Endothelial cell of umbilical vein (primary cell): Measurements from ENCODE around the gene ARFGAP3. TPM values are rescaled to one million over a fixed set of nuclear protein-coding genes. Genes with fewer than 3 reads are reported as not detected.

Experiments used
- BruUV-seq: library from RNA; stranded (reverse); fragments of 400-500 nt; replicated peaks from 2 replicates; lab custom pipeline; 2021; lab: Mats Ljungman, UMichigan
- CTCF ChIA-PET: fragments of 300-600, 350-600 bp; sonication (Branson Sonifier 250); formaldehyde crosslinking; loops from one replicate; lab custom pipeline; 2021; ENCODE audit warnings: antibody characterized with exemption, inconsistent platforms; lab: Charles Lee
- POLR2A ChIA-PET: fragments of 300-600, 350-600 bp; sonication (Branson Sonifier 250); formaldehyde crosslinking; loops from one replicate; lab custom pipeline; 2021; ENCODE audit warnings: antibody characterized with exemption, inconsistent platforms; lab: Charles Lee
- DNase-seq: peaks from one replicate; pipeline ENCODE4 v3.0.0-alpha.2; 2011; ENCODE audit warnings: low read depth, low spot score
- FAIRE-seq: peaks from 2 replicates; lab custom pipeline; 2011; peaks lifted over from hg19 to GRCh38; lab: Jason Lieb, UNC
- H2AFZ ChIP-seq: 2 replicates; pipeline ENCODE4 v1.6.0; 2012; ENCODE audit warnings: low read depth, low read length, control low read depth, inconsistent platforms
- H3K27ac ChIP-seq: 2 replicates; pipeline ENCODE4 v1.5.1; 2011; ENCODE audit warnings: low read depth, mild to moderate bottlenecking, control low read depth, low read length, moderate library complexity; ENCODE audit not compliant: insufficient read depth
- H3K27me3 ChIP-seq, 2 experiments: 2 replicates each; pipeline versions ENCODE4 v1.6.0 to v1.6.1; 2011; ENCODE audit warnings: low read length in 2 of 2, mixed read lengths in 1 of 2; ENCODE audit not compliant: control insufficient read depth in 2 of 2, insufficient read depth in 2 of 2
- H3K36me3 ChIP-seq, 2 experiments: 2 replicates in 1 of 2; 3 replicates in 1 of 2; pipeline ENCODE4 v1.5.1; 2011; ENCODE audit warnings: low read length in 2 of 2, mild to moderate bottlenecking in 1 of 2, moderate library complexity in 1 of 2; ENCODE audit not compliant: control insufficient read depth in 2 of 2, insufficient read depth in 2 of 2; ENCODE audit errors: extremely low read depth in 1 of 2
- H3K4me1 ChIP-seq: 3 replicates; pipeline ENCODE4 v1.5.1; 2011; ENCODE audit warnings: mild to moderate bottlenecking, low read length; ENCODE audit not compliant: control insufficient read depth, insufficient read depth; ENCODE audit errors: extremely low read depth
- H3K4me2 ChIP-seq: 2 replicates; pipeline ENCODE4 v1.6.1; 2011; ENCODE audit warnings: low read length, control low read depth, mixed read lengths; ENCODE audit not compliant: insufficient read depth
- H3K4me3 ChIP-seq, 3 experiments: fragments of 200-600 bp in 1 of 3; sonication (generic), shearing (Covaris generic) in 1 of 3; replicated peaks in 1 of 3; 2 replicates each; pipeline ENCODE4 v1.5.1; 2011 to 2016; ENCODE audit warnings: control low read depth in 3 of 3, low read length in 3 of 3, mild to moderate bottlenecking in 2 of 3, inconsistent platforms in 1 of 3, low read depth in 1 of 3, moderate library complexity in 1 of 3; ENCODE audit not compliant: insufficient read depth in 1 of 3
- H3K79me2 ChIP-seq: 2 replicates; pipeline ENCODE4 v1.6.0; 2012; ENCODE audit warnings: low read length, inconsistent platforms; ENCODE audit not compliant: control insufficient read depth, insufficient read depth
- H3K9ac ChIP-seq: replicated peaks from 2 replicates; pipeline ENCODE3; 2011; ENCODE audit warnings: low read length, control low read depth; ENCODE audit not compliant: insufficient read depth; ENCODE audit errors: extremely low read depth
- H3K9me1 ChIP-seq: replicated peaks from 3 replicates; pipeline ENCODE4 v1.6.0; 2011; ENCODE audit warnings: mild to moderate bottlenecking, low read length; ENCODE audit not compliant: control insufficient read depth, insufficient read depth; ENCODE audit errors: extremely low read depth
- H3K9me3 ChIP-seq: replicated peaks from 2 replicates; pipeline ENCODE4 v1.5.1; 2012; ENCODE audit warnings: low read length, inconsistent platforms; ENCODE audit not compliant: control insufficient read depth, insufficient read depth
- H4K20me1 ChIP-seq: replicated peaks from 2 replicates; pipeline ENCODE3; 2011; ENCODE audit warnings: mild to moderate bottlenecking, low read length; ENCODE audit not compliant: control insufficient read depth, insufficient read depth; ENCODE audit errors: extremely low read depth
- EZH2 ChIP-seq: IDR thresholded peaks from 2 replicates; pipeline ENCODE4 v1.6.1; 2012; ENCODE audit warnings: borderline replicate concordance, low read depth, mild to moderate bottlenecking, moderate library complexity, low read length, inconsistent platforms; ENCODE audit not compliant: severe bottlenecking
- FOS ChIP-seq: IDR thresholded peaks from 2 replicates; pipeline ENCODE4 v1.6.1; 2011; ENCODE audit warnings: mild to moderate bottlenecking, low read length, moderate library complexity, borderline replicate concordance; ENCODE audit not compliant: insufficient read depth
- GATA2 ChIP-seq: IDR thresholded peaks from 2 replicates; pipeline ENCODE4 v1.7.0; 2011; ENCODE audit warnings: low read depth, mild to moderate bottlenecking, moderate library complexity, mixed read lengths, low read length; ENCODE audit not compliant: insufficient read length, insufficient read depth
- JUN ChIP-seq: IDR thresholded peaks from 2 replicates; pipeline ENCODE4 v1.6.1; 2011; ENCODE audit warnings: borderline replicate concordance, low read depth; ENCODE audit not compliant: insufficient read length, insufficient read depth
- MYC ChIP-seq: IDR thresholded peaks from one replicate; pipeline ENCODE4 v1.6.1; 2011; ENCODE audit warnings: mild to moderate bottlenecking, low read depth, low read length
- POLR2AphosphoS5 ChIP-seq: IDR thresholded peaks from 2 replicates; pipeline ENCODE4 v1.6.1; 2012; ENCODE audit warnings: low read depth, mild to moderate bottlenecking, control low read depth, low read length, moderate library complexity; ENCODE audit not compliant: insufficient read depth
- dilution Hi-C: fragments of 300-500 bp; cut with MboI; formaldehyde crosslinking; loops from one replicate; pipeline ENCODE4 v1.15.0; 2019; ENCODE audit warnings: low sequenced_read_pairs; ENCODE audit not compliant: extremely low pct_ligation_motif_present
- intact Hi-C: fragments of 100-400 bp; cut with micrococcal nuclease; formaldehyde crosslinking; loops from one replicate; pipeline ENCODE4 v1.10.0; 2022
- polyA plus RNA-seq, 4 experiments: library from polyadenylated mRNA; depleted of rRNA in 3 of 4; stranded (reverse) in 3 of 4; unstranded in 1 of 4; fragments of >200 nt; gene quantifications; 2 replicates each; pipeline versions ENCODE4 v1.2.1 to v1.2.3, GENCODE V29; 2011 to 2012; ENCODE audit warnings: missing spikeins in 1 of 4
- total RNA-seq: library from RNA; stranded (reverse); gene quantifications from 2 replicates; pipeline ENCODE4 v1.2.3, GENCODE V29; 2021
- TF ChIP-seq, protein P1 (sequence below): IDR thresholded peaks from 2 replicates; pipeline ENCODE4 v1.6.1; 2011; ENCODE audit not compliant: insufficient read depth, insufficient read length

The ARFGAP3 gene
- total and polyA plus RNA-seq, 2 donors (not counting 3 experiments of a cell fraction or from before 2014, with no cell fraction given) = 29.1 to 33.4 TPM

- Histone ChIP-seq H3K79me2 (no peaks in the 10 kb centered on the region), H3K27ac (no peak overlapping the region), H3K4me1 (peaks cover 8% of the 10 kb centered on the region), H3K9ac (no peak overlapping the region), H3K9me3 (no peaks in the 10 kb centered on the region), H3K4me3 (no peak overlapping the region), H2AFZ (no peak overlapping the region), H3K4me2 (no peak overlapping the region), H3K9me1 (no peaks in the 10 kb centered on the region), H3K27me3 (no peaks in the 10 kb centered on the region), H4K20me1 (no peaks in the 10 kb centered on the region), H3K36me3 (peaks cover 0 to 10% of the 10 kb centered on the region in 2 experiments)
- POLR2A ChIA-PET = no interaction called here
- CTCF ChIA-PET = interaction anchor here (1.2 kb wide), 1 partner anchor 13 kb away, joined by 3 read pairs; no protein-coding TSS in a partner anchor
- dilution Hi-C loops (no loop called here), intact Hi-C loops (no loop called here)
- TF ChIP-seq, protein P1, sequence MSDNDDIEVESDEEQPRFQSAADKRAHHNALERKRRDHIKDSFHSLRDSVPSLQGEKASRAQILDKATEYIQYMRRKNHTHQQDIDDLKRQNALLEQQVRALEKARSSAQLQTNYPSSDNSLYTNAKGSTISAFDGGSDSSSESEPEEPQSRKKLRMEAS = no peak
- TF ChIP-seq FOS = no peak
- TF ChIP-seq JUN = no peak
- TF ChIP-seq MYC = no peak
- no peak for TF ChIP-seq EZH2
- TF ChIP-seq GATA2 = no peak
- no peak for TF ChIP-seq POLR2AphosphoS5
- no peak for DNase-seq
- no peak for FAIRE-seq
- BruUV-seq = no TSS peak
Measured at GRCh38 chr22:42793848-42794405, 63.1 kb downstream of the ARFGAP3 start.
